ENCODE data around the gene KRTAP3-1.
"Not testable (repeated sequence)": the region's sequence is repeated elsewhere in the genome, so short reads cannot be mapped to it uniquely, and the experiment has no call there.

KRTAP3-1 gene

DNA sequence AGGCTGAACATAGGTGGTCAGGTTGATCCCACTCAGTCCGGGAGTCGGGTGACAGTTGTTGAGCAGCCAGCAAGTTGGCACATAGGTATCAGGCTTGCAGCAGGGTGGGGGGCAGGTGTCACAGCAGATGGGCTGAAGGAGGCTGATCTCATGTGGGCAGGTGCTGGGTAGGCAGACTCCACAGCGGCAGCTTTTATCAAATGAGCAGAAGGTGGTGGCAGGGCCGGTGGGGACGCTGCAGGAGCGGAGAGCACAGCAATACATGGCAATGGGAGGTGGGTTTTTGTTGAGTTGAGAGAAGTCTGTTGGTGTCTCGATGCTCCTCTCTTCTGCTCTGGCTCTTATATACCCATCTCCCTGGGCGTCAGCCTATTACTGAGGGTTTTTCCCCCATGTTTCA, at the start of gene KRTAP3-1:
Gene KRTAP3-1, minus strand, starts transcription at position 318 of the 400 bp plus-strand sequence. Its CDS starts 54 bp downstream, at position 264.
- DNase-seq (ENCODE audit: low read depth), result no peak

GRCh38 chr17:41057547-41057946, 48.6 kb upstream of the KRTAP3-1 start:
- DNase-seq (ENCODE audit: low read depth), result no peak

GRCh38 chr17:41055130-41055529, 46.2 kb upstream of the KRTAP3-1 start, which contains the start of gene KRTAP2-2:
TSS of gene KRTAP2-2 (minus strand) at chr17:41055230. CDS start at chr17:41055211, 19 bp downstream.
- not testable (repeated sequence) for DNase-seq (ENCODE audit: low read depth)

DNA sequence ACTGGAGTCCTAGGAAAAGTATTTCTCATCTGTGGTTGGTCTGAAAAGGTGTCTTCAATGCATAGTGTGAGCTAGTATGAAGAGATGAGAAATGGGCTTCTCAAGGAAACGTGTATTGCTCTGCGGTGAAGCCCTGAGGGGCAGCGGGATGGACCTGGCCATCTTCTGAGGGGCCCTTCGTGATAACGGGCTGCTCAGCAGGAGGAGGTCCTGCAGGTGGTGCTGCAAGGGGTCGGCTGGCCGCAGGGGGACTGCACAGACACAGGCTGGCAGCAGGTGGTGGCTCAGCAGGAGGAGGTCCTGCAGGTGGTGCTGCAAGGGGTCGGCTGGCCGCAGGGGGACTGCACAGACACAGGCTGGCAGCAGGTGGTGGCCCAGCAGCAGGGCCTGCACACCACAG, 45.6 kb upstream of the KRTAP3-1 start:
- DNase-seq (ENCODE audit: low read depth), result not testable (repeated sequence)

GRCh38 chr17:41054025-41054424, 45.1 kb upstream of the KRTAP3-1 start:
- no peak for DNase-seq (ENCODE audit: low read depth)

DNA sequence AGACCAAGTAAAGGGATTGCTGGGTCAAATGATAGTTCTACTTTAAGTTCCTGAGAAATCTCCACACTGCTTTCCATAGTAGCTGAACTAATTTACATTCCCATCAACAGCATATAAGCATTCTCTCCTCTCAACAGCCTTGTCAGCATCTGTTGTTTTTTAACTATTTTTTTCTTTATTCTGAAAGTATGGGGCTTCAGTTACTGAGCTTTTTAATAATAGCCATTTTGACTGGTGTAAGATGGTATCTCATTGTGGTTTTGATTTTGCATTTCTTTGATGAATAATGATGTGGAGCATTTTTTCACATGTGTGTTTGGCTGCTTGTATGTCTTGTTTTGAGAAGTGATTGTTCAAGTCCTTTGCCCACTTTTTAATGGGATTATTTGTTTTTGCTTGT, 43.6 kb upstream of the KRTAP3-1 start:
- DNase-seq (ENCODE audit: low read depth), result no peak

- no peak for DNase-seq (ENCODE audit: low read depth)
These were observed 40.2 kb upstream of the KRTAP3-1 start for GRCh38 chr17:41049110-41049509.

- DNase-seq (ENCODE audit: low read depth), result no peak
These were observed 39.5 kb upstream of the KRTAP3-1 start for GRCh38 chr17:41048441-41048840.

DNA sequence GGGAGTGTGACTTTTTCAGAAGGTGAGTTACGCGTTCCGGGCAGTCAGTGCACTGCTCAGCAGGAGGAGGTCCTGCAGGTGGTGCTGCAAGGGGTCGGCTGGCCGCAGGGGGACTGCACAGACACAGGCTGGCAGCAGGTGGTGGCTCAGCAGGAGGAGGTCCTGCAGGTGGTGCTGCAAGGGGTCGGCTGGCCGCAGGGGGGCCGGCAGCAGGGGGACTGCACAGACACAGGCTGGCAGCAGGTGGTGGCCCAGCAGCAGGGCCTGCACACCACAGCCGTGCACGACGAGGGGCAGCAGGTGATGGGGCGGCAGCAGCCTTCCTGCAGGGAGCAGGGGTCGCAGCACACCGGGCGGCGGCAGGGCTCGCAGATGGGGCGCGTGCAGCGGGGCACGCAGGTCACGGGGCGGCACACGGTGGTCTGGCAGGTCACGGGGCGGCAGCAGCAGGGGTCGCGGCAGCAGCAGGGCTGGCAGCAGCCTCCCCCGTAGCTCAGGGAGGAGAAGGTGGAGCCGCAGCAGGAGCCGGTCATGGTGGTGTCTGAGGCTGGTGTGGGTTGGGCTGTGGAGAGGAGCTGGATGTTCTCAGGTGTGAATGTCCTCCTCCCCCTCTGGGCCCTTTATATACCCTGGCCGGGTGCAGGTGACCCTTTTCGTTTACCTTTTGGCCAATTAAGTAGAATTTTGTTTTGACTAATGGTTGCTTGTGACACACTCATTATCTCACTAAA, 38.0 kb upstream of the KRTAP3-1 start, which contains the start of gene KRTAP2-1:
Gene KRTAP2-1, minus strand, starts transcription at position 582 of the 731 bp plus-strand sequence. Its CDS starts 49 bp downstream, at position 533.
- DNase-seq (ENCODE audit: low read depth), result not testable (repeated sequence)

- no peak for DNase-seq (ENCODE audit: low read depth)
These were observed 34.0 kb upstream of the KRTAP3-1 start for GRCh38 chr17:41042953-41043352.

- DNase-seq (ENCODE audit: low read depth), result not testable (repeated sequence)
These were observed 32.0 kb upstream of the KRTAP3-1 start, which contains the start of gene KRTAP1-1 for GRCh38 chr17:41040783-41041571. TSS of gene KRTAP1-1 (minus strand) at chr17:41041450. CDS start at chr17:41041397, 53 bp downstream.

GRCh38 chr17:41037853-41038350, 29.0 kb upstream of the KRTAP3-1 start:
- no peak for DNase-seq (ENCODE audit: low read depth)

GRCh38 chr17:41034346-41034935, 25.5 kb upstream of the KRTAP3-1 start, which contains the start of gene KRTAP1-3:
TSS of gene KRTAP1-3 (minus strand) at chr17:41034874. CDS start at chr17:41034821, 53 bp downstream.
- DNase-seq (ENCODE audit: low read depth), result not testable (repeated sequence)

DNA sequence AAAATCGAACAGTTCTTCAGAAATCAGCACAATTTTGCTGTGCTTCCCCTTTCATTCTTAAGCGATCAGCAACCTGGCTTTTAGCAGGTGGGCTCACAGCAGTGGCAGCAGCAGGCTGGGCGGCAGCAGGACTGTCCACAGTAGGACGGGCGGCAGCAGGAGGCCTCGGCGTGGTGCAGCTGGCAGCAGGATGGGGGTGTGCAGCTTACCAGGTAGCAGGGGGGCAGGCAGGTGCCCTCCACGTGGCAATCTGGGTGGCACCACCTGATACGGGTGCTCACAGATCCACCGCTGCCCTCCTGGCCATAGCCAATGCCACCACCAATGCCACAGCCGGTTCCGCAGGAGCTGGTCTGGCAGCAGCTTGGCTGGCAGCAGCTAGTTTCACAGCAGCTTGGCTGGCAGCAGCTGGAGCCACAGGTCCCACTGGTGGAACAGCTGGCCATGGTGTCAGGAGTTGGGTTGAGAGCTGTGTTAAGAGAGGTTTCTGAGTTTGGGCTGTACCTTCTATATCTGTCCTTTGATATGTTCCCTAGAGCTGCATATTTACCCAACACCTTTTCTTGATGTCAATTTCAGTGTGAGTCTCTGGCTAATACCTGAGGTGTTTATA, 20.8 kb upstream of the KRTAP3-1 start, which contains the start of gene KRTAP1-4:
Gene KRTAP1-4, minus strand, starts transcription at position 563 of the 613 bp plus-strand sequence. Its CDS starts 117 bp downstream, at position 446.
- no peak for DNase-seq (ENCODE audit: low read depth)

DNA sequence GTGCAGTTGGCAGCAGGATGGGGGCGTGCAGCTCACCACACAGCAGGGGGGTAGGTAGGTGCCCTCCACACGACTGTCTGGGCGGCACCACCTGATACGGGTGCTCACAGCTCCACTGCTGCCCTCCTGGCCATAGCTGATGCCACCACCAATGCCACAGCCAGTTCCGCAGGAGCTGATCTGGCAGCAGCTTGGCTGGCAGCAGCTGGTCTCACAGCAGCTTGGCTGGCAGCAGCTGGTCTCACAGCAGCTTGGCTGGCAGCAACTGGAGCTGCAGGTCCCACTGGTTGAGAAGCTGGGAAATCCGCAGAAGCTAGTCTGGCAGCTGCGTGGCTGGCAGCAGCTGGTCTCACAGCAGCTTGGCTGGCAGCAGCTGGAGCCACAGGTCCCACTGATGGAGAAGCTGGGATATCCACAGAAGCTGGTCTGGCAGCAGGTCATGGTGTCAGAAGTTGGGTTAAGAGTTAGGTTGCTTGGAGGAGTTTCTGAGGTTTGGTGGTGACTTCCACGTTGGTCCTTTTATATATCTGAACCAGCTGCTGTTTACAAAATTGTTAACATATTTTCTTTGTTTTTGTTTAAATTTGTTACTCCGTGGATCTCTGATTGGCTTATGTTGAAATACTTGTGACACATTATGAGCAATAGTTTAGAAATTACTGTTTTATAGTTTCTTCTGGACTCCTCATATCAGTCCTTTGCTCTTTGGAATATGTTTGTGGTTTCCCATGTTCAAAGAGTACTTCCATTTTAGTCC, 18.0 kb upstream of the KRTAP3-1 start, which contains the start of gene KRTAP1-5:
Gene KRTAP1-5, minus strand, starts transcription at position 494 of the 757 bp plus-strand sequence. Its CDS starts 53 bp downstream, at position 441.
- DNase-seq (ENCODE audit: low read depth), result no peak

DNA sequence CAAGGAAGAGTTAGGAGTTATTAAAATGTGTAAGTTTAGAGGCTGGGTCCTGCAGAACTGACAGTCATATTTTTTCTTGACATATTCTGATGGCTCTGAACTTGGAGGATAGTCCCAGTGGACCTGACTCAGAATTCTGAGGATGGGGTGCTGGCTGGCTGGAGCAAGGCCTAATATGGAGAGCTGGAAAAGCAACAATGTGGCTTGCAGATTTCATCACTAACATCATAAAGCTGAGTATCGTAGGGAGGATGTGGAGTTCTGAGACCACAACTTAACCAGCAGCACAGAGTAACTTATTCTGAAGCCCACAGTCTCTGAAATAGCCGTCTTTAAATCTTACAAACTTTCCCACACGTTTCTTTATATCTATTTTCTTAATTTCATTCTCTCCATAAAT, 15.8 kb upstream of the KRTAP3-1 start:
- no peak for DNase-seq (ENCODE audit: low read depth)

- no peak for DNase-seq (ENCODE audit: low read depth)
These were observed 11.4 kb upstream of the KRTAP3-1 start for GRCh38 chr17:41020336-41020735.

DNA sequence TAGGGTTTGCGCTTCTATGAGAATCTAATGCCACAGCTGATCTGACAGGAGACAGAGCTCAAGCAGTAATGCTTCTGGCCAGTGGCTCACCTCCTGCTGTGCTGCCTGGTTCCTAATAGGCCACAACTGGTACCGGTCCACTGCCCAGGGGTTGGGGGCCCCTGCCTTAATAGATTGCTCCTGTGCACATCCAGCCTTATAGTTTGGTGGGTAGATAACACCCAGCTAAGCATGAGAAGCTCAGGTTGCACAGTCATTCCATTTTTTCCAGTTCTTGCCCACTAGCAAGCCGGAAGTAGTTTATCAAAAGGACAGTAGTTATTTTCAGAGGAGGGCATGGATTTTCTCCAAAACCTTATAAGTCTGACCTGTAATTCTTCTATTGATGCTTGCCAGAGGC, 10.5 kb upstream of the KRTAP3-1 start:
- DNase-seq (ENCODE audit: low read depth), result no peak

DNA sequence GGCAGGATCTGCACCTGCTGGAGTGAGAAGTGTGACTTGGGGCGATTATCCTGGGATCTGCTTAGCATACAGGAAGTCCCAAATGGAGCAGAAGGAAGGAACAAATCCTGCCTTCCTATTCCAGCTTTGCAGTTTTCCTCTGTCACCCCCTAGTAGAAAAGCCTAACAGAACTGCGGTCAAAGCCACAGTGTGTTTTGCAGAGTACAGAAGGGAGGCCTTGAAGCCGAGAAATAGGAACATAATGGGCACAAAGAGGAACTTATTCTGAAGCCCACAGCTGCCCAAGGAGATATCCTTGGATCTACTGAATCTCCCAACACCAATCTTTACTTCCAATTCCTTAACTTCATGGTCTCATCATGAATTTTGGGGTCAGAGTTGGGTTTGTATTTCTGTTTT, 9.6 kb upstream of the KRTAP3-1 start:
- no peak for DNase-seq (ENCODE audit: low read depth)

DNA sequence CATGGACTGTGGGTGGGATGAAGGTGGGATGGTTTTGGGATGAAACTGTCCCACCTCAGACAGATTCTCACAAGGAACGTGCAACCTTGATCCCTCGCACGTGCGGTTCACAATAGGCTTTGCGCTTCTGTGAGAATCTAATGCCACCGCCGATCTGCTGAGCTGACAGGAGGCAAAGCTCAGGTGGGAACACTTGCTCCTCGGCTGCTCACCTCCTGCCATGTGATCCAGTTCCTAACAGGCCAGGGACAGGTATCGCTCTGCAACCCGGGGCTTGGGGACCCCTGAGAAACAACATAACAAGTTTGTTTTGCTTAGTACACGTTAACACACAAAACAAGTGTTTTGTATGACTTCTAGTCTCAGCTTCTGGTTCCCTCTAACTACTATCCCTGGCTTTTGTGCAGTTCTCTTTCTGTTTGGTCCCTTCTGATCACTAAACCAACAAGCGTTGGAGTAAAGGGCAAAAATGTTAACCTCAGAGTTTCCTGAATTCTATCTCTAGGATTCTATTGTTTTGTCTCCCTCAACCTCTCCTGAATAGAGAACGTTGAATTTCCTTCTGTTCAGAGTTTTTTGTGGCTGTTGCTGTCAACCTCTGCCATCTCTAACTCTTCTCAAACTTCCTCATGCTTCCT, 7.8 kb upstream of the KRTAP3-1 start:
- no peak for DNase-seq (ENCODE audit: low read depth)
